ENCODE data around the gene POLD2.

The POLD2 gene

GRCh38 chr7:44149571-44150465, 26.5 kb upstream of the POLD2 start:
- no peak for TF ChIP-seq CTCF (IDR thresholded peaks at IDR 0.05; ENCODE audit: insufficient read depth, low read length, missing control alignments)
- DNase-seq (ENCODE audit: low read depth, low spot score) = no peak
- H3K4me3 ChIP-seq (ENCODE audit: low read depth, low read length) = no peak overlapping the region
- POLR2A ChIA-PET = interaction anchor here (1.4 kb wide), 1 partner anchor 14 kb away, joined by 4 read pairs; no protein-coding TSS in a partner anchor
- CTCF ChIA-PET = interaction anchor here (1.2 kb wide), 1 partner anchor 11 kb away, joined by 4 read pairs; no protein-coding TSS in a partner anchor

GRCh38 chr7:44148961-44149536, 25.7 kb upstream of the POLD2 start:
- CTCF ChIA-PET = no interaction called here
- no peak for TF ChIP-seq CTCF (IDR thresholded peaks at IDR 0.05; ENCODE audit: insufficient read depth, low read length, missing control alignments)
- DNase-seq (ENCODE audit: low read depth, low spot score) = no peak
- no peak overlapping the region for H3K4me3 ChIP-seq (ENCODE audit: low read depth, low read length)
- POLR2A ChIA-PET = no interaction called here

- CTCF ChIA-PET = interaction anchor here (1.3 to 1.9 kb wide), 3 partner anchors 10 to 48 kb away, joined by 4 to 6 read pairs (median 6); no protein-coding TSS in a partner anchor
- POLR2A ChIA-PET = no interaction called here
- DNase-seq (ENCODE audit: low read depth, low spot score) = no peak
These were observed 24.8 kb upstream of the POLD2 start for GRCh38 chr7:44148166-44148565.

GRCh38 chr7:44147026-44147991, 24.0 kb upstream of the POLD2 start:
- H3K4me3 ChIP-seq (ENCODE audit: low read depth, low read length) = no peak overlapping the region
- no peak for DNase-seq (ENCODE audit: low read depth, low spot score)
- no peak for TF ChIP-seq CTCF (IDR thresholded peaks at IDR 0.05; ENCODE audit: insufficient read depth, low read length, missing control alignments)
- CTCF ChIA-PET = interaction anchor here (1.3 to 1.9 kb wide), 4 partner anchors 9 to 49 kb away, joined by 3 to 6 read pairs (median 5); no protein-coding TSS in a partner anchor
- POLR2A ChIA-PET = no interaction called here

More at GRCh38 chr7:44148166-44148565, 24.8 kb upstream of the POLD2 start:
- TF ChIP-seq CTCF (IDR thresholded peaks at IDR 0.05; ENCODE audit: insufficient read depth, low read length, missing control alignments) = no peak
- H3K4me3 ChIP-seq (ENCODE audit: low read depth, low read length) = no peak overlapping the region

GRCh38 chr7:44145969-44146911, 22.9 kb upstream of the POLD2 start:
- no peak for TF ChIP-seq CTCF (IDR thresholded peaks at IDR 0.05; ENCODE audit: insufficient read depth, low read length, missing control alignments)
- H3K4me3 ChIP-seq (ENCODE audit: low read depth, low read length) = peak overlapping the region; percentile 49
- ChIA-PET POLR2A (no interaction called here), CTCF (interaction anchor here (1.1 to 1.9 kb wide), 4 partner anchors 11 to 50 kb away, joined by 3 to 6 read pairs (median 5); no protein-coding TSS in a partner anchor)
- no peak for DNase-seq (ENCODE audit: low read depth, low spot score)

All from AG04449 (cell line).